Astrocyte (in vitro differentiated cells and primary cell): Measurements from ENCODE around the gene PPP1R12B.

Experiments
- CTCF ChIP-seq: IDR thresholded peaks from 2 replicates; pipeline ENCODE4 v1.5.1; 2011; ENCODE audit warnings: low read depth, mild to moderate bottlenecking, inconsistent platforms, low read length, moderate library complexity; ENCODE audit not compliant: insufficient read depth
- EZH2 ChIP-seq: IDR thresholded peaks from 2 replicates; pipeline ENCODE4 v1.6.1; 2012; ENCODE audit warnings: mild to moderate bottlenecking, low read length, inconsistent platforms; ENCODE audit not compliant: insufficient read depth

DNA sequence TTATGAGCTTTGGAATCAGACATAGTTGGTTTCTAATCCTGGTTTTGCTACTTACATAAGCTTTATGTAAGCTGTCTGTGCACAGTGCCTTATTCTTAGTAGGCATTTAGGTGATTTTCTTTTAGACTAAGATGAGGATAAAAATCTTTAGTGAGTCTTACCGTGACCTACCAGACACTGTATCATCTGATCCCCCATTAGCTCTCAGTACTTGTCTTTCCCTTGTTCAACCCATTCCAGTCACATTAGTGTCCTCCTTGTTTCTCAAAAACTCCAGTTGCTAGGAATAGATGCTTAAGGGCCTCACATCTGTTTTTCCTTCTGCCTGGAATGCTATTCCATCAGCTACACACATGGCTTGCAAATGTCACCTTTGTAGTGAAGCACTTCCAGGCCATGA is 18.8 kb downstream of the PPP1R12B start:
- no peak for TF ChIP-seq CTCF
- no peak for TF ChIP-seq EZH2
